AG04450 (cell line): ENCODE results near the gene VMAC. TPM values are rescaled to one million over a fixed set of nuclear protein-coding genes. Genes with fewer than 3 reads are reported as not detected.

Experiments
- CTCF ChIA-PET: fragments of 300-600, 350-600 bp; formaldehyde crosslinking; extraction: SDS; loops from one replicate; lab custom pipeline; 2022; ENCODE audit warnings: antibody characterized with exemption, inconsistent platforms; lab: Charles Lee
- POLR2A ChIA-PET: fragments of 350-600 bp; formaldehyde crosslinking; extraction: SDS; loops from one replicate; lab custom pipeline; 2021; ENCODE audit warnings: antibody characterized with exemption, inconsistent platforms; lab: Yijun Ruan, JAX
- DNase-seq: peaks from one replicate; pipeline ENCODE4 v3.0.0-alpha.2; 2011; ENCODE audit warnings: low read depth, low spot score
- H3K27ac ChIP-seq: one replicate; pipeline ENCODE4 v1.5.1; 2012; ENCODE audit warnings: low read depth, low read length, control low read depth
- H3K27me3 ChIP-seq: one replicate; pipeline ENCODE4 v1.6.0; 2012; ENCODE audit warnings: low read length; ENCODE audit not compliant: control insufficient read depth, insufficient read depth
- H3K4me3 ChIP-seq: 2 replicates; pipeline ENCODE4 v1.5.1; 2011; ENCODE audit warnings: mild to moderate bottlenecking, low read depth, low read length, control low read depth
- H3K9me3 ChIP-seq: 2 replicates; pipeline ENCODE4 v1.5.1; 2012; ENCODE audit warnings: low read length; ENCODE audit not compliant: control insufficient read depth, insufficient read depth
- CTCF ChIP-seq: IDR thresholded peaks from 2 replicates; pipeline ENCODE4 v1.5.1; 2011; ENCODE audit warnings: low read depth, low read length, control low read depth, inconsistent platforms
- polyA plus RNA-seq: library from polyadenylated mRNA; depleted of rRNA; stranded (reverse); fragments of >200 nt; gene quantifications from 2 replicates; pipeline ENCODE4 v1.2.3, GENCODE V29; 2011

Gene VMAC
- polyA plus RNA-seq, 1 experiment, result 2.5 TPM

- CTCF ChIA-PET, result interaction anchor here (5.4 kb wide), 1 partner anchor 101 kb away, joined by 54 read pairs; the partner anchor contains the start of gene NRTN
- POLR2A ChIA-PET, result interaction anchor here (1.6 to 3.5 kb wide), 2 partner anchors 30 to 77 kb away, joined by 3 to 30 read pairs; no protein-coding TSS in a partner anchor
- Histone ChIP-seq H3K27ac (no peak overlapping the region), H3K4me3 (peak overlapping the region; percentile 86), H3K9me3 (peaks cover 3% of the 10 kb centered on the region; the same call in 1 of the 2 replicates), H3K27me3 (no peaks in the 10 kb centered on the region)
- no peak for DNase-seq
- no peak for TF ChIP-seq CTCF
Measured at GRCh38 chr19:5905114-5905778, 574 bp downstream of the VMAC start.

- ChIA-PET POLR2A (no interaction called here), CTCF (interaction anchor here (0.8 to 5.4 kb wide), 2 partner anchors 103 kb away, joined by 3 to 54 read pairs; partner anchors contain the start of gene NRTN)
- TF ChIP-seq CTCF, result no peak
- no peaks in the 10 kb centered on the region for H3K27me3 ChIP-seq
- H3K4me3 ChIP-seq, result no peak overlapping the region
- no peak overlapping the region for H3K27ac ChIP-seq
- no peak for DNase-seq
- H3K9me3 ChIP-seq, result peaks cover 3% of the 10 kb centered on the region; the same call in 1 of the 2 replicates
Measured at GRCh38 chr19:5907241-5907640, 2.6 kb downstream of the VMAC start.

- DNase-seq, result no peak
- H3K9me3 ChIP-seq, result no peaks in the 10 kb centered on the region; the same call in 1 of the 2 replicates
- no peaks in the 10 kb centered on the region for H3K27me3 ChIP-seq
- ChIA-PET CTCF (no interaction called here), POLR2A (no interaction called here)
- H3K4me3 ChIP-seq, result no peak overlapping the region
- no peak overlapping the region for H3K27ac ChIP-seq
- no peak for TF ChIP-seq CTCF
Measured at GRCh38 chr19:5908773-5909442, 4.2 kb downstream of the VMAC start.

- CTCF ChIA-PET, result no interaction called here
- no peak for TF ChIP-seq CTCF
Measured at GRCh38 chr19:5910638-5910907, 5.9 kb downstream of the VMAC start.

GRCh38 chr19:5911366-5911765 is 6.7 kb downstream of the VMAC start:
- ChIA-PET POLR2A (no interaction called here), CTCF (interaction anchor here (0.7 to 2.1 kb wide), 2 partner anchors 9 to 107 kb away, joined by 5 to 7 read pairs; no protein-coding TSS in a partner anchor)
- H3K9me3 ChIP-seq, result no peaks in the 10 kb centered on the region; the same call in 1 of the 2 replicates
- H3K4me3 ChIP-seq, result no peak overlapping the region
- H3K27ac ChIP-seq, result no peak overlapping the region
- TF ChIP-seq CTCF, result no peak
- no peaks in the 10 kb centered on the region for H3K27me3 ChIP-seq
- no peak for DNase-seq

More at GRCh38 chr19:5910638-5910907, 5.9 kb downstream of the VMAC start:
- H3K9me3 ChIP-seq, result no peaks in the 10 kb centered on the region; the same call in 1 of the 2 replicates
- H3K27me3 ChIP-seq, result no peaks in the 10 kb centered on the region
- no peak overlapping the region for H3K27ac ChIP-seq
- no peak for DNase-seq
- H3K4me3 ChIP-seq, result no peak overlapping the region
- POLR2A ChIA-PET, result no interaction called here
